Fibroblast of skin of right quadriceps (primary cell): Measurements from ENCODE around the gene DHX58.
"Not testable (repeated sequence)": the region's sequence is repeated elsewhere in the genome, so short reads cannot be mapped to it uniquely, and the experiment has no call there.

Experiments
- DNase-seq: peaks from one replicate; pipeline ENCODE4 v3.0.0-alpha.2; 2013

The DHX58 gene

DNA sequence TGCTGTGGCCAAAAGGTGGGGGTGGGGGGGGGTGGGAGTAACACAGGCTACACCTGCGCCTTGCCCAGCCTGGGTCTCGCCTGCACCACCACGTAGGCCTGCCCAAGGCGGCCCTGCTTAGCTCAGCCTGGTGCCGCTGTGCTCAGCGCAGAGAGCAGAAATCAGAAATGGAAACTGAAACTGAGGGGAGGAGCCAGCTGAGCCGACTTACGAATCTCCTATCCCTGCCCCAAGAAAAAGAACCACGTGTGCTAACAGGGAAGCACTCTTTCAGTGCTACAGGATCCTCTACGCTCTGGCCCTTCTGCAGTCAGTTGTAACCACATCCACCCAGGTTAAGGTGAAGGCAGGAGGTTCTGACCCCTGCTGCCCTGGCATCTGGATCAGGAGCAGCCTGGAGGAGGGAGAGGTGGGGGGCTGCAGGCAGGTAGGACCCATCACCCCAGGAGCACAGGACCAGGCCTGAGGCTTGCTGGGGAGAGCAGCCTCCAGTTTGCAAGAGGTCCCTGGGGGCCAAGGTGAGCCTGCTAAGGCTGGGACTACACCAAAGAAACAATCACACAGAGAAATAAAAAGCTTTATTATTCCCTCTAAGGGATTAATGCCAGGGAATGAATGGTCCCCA lies at the start of gene DHX58:
Gene DHX58, minus strand, starts transcription at position 163 of the 625 bp plus-strand sequence. CDS start 822 bp downstream, outside the sequence.
- DNase-seq: peak; percentile 77

- no peak for DNase-seq
These were observed 48.0 kb upstream of the DHX58 start for GRCh38 chr17:42160531-42160910.

- DNase-seq: no peak
These were observed 47.4 kb upstream of the DHX58 start for GRCh38 chr17:42159796-42160530.

DNA sequence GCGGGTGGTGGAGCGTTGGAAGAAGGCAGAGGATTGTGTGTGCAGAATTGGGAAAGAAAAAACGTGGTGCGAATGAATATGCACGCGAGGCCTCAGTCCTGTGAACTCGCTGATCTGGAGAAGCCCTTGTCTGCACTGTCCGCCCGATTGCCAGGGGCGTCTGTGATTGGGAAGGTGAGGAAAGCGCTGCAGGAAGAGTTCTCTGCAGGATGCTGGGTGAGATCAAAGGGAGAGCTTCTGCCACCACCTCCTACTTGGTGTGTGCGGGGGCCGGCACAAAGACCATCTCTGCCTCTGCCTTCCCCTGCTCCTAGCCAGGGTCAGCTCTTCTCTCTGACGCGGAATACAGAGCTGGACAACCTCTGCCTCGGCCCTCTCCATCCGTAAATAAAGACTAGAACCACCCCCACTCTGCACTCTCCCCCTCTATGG lies 43.1 kb upstream of the DHX58 start:
- DNase-seq: no peak

DNA sequence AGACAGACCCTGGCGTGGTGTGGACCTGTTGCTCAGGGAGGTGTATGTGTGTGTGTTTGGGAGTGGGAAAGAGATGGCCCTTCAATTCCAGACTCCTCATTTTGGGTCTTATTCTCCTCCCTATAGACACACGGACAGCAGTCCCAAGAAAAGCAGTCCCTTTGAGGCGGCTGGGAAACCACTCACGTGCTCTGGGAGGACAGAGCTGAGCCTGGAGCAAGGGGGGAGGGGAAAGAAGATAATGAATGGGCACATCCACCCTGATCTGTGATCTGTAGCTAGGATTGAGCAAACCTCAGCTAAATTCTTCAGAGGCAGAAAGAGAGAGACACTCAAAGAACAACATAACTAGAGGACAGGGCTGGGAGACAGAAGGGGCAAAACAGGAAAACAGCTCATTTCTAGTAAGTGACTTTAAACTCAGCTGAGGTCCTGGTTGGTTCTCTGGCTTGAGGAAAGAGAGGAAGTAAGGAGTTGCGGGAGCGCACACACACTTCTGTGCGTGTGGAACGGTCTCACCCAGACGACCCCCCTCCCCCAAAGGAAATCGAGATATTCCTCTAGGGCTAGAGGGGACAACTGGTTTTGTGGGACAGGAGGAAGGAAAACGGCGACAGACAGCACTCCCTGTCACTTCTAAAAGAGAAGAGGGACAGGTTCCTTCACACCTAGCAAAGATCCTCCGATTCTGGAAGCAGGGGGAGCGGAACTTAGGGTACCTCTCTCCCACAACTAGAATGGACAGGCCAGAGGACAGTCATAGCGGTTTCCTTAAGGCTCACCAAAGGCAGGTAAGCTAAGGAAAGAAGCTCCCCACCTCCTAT lies 41.6 kb upstream of the DHX58 start:
- DNase-seq: peak; percentile 12

- no peak for DNase-seq
These were observed 34.5 kb upstream of the DHX58 start for GRCh38 chr17:42146911-42147607.

- not testable (repeated sequence) for DNase-seq
These were observed 30.6 kb upstream of the DHX58 start for GRCh38 chr17:42143138-42143537.

GRCh38 chr17:42142371-42142896 lies 29.9 kb upstream of the DHX58 start:
- DNase-seq: peak; percentile 87

DNA sequence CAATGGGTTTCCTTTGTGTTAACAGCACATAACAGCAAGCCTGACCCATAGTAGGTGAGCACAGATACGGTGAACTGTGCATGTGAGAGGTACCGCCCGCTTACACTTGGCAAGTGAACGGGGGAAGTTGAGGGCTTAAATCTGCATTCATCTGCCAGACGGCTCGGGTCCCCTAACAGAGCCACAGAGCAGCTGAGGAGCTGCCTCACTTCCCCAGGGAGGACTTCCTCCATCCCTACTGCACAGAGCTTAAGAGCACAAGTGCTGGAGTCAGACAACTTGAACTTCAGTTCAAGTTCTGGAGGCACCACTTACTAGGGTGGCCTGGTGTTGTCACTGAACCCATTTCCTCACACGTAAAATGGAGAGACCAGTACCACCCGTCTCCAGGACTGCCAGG lies 28.9 kb upstream of the DHX58 start:
- DNase-seq: no peak

DNA sequence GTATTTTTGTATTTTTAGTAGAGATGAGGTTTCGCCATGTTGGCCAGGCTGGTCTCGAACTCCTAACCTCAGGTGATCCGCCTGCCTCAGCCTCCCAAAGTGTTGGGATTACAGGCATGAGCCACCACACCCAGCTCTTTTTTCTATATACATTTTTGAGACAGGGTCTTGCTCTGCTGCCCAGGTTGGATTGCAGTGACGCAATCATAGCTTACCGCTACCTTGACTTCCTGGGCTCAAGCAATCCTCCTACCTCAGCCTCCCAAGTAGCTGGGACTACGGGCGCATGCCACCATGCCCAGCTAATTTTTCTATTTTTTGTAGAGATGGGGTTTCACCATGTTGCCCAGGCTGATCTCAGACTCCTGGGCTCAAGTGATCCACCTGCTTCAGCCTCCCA lies 28.2 kb upstream of the DHX58 start:
- not testable (repeated sequence) for DNase-seq

DNA sequence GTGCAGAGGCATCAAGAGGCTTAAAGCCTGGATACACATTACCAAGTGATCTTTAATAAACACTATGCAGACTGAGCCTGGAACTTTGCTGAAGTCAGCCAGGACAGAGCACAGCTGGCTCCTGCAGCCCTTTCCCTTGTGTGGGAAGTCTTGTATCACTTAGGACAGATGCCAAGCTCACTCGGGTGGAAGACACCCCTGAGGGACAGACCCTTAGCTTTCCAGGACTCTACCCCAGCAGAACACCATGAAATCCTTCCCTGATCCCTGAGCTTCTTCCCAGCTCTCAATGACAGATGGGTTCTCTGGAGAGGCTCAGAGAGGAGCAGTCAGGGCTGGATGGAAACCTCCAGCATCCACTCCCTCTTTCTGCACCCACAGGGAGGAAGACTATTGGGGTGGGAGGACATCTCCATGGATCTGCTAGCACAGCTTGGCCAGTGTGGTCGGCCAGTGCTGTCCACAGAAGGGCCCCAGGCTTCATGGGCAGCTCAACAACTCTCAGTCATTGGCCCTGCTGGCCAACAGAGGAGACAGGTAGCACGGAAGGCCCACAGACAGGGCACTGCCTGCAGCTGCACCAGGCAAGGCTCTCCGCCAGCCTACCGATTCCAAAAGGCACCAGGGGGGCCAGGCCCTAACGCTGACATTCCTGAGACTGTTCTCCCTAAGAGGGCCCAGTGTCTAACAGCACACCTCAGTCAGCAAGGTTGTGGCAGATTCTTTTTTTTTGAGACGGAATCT lies 26.4 kb upstream of the DHX58 start:
- DNase-seq: no peak

GRCh38 chr17:42136654-42137051 lies 24.1 kb upstream of the DHX58 start:
- no peak for DNase-seq

GRCh38 chr17:42135664-42136653 lies 23.4 kb upstream of the DHX58 start:
- DNase-seq: peak; percentile 44

GRCh38 chr17:42135151-42135550 lies 22.6 kb upstream of the DHX58 start:
- no peak for DNase-seq

DNA sequence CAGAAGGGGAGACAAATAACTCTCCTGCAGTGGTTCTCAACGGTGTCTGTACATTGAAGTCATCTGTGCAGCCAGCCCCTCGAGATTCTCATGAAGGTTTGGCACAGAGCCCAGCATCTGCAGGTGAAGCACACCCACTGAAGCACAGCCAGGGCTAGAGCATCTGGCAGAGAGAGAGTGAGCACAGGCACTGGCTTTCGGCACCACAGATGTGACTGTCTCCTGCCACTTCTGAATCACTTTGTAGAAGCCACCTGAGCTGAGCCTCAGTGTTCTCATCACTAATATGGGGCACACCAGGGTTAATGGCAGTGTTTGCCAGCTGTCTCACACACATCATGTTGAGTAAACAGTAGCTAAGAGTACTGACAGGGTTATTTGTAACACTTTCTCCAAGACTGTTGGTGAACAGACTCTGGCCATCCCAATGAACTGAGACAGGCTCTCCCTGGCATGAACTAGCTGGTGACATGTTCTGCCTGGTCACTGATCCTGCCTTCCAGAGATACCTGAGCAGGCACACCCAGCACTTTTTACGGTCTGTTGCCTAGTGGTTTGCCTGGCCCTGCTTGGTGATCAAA lies 21.0 kb upstream of the DHX58 start:
- no peak for DNase-seq

DNA sequence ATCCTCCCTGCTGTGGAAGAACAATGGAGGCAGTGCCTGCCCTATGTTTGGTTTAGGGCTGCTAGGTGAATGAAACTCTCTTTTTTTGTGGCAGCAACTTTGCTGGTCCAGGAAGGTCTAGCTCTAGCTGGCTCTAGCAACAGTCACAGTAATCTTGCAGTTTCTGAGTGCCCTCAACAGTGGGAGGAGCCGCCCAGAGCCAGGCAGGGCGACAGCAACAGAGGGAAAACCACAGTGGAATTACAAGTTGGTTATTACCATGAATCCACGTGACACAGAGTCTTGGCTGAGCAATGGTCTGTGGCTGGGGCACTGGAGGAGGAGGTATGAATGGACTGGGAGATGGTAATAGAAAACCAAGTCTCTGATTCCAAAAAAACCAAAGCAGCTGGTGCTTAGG lies 20.4 kb upstream of the DHX58 start:
- DNase-seq: peak; percentile 74

- no peak for DNase-seq
These were observed 19.5 kb upstream of the DHX58 start for GRCh38 chr17:42131981-42132432.

DNA sequence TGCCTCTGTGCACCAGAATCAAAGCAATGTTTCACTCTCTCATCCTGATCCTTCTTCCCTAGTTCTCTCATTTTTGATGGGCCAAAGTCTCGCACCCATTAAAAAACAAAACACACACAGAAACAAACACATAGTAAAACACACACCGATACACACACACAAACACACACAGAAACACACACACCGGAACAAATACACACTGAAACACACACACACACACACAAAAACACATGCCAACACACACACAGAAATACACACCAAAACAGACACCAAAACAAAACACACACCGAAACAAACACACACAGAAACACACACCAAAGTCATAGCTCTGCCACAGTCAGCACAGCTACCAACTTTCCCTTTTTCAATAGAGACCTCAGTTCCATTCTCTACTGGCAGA lies 18.7 kb upstream of the DHX58 start:
- DNase-seq: no peak

- DNase-seq: no peak
These were observed 17.9 kb upstream of the DHX58 start for GRCh38 chr17:42130310-42130936.
